Measurements from ENCODE around the gene KRTAP5-4. TPM values are rescaled to one million over a fixed set of nuclear protein-coding genes. Genes with fewer than 3 reads are reported as not detected.

Gene KRTAP5-4
- total and polyA plus RNA-seq, 2 donors (not counting 3 experiments of a cell fraction or from before 2014, with no cell fraction given): not detected

DNA sequence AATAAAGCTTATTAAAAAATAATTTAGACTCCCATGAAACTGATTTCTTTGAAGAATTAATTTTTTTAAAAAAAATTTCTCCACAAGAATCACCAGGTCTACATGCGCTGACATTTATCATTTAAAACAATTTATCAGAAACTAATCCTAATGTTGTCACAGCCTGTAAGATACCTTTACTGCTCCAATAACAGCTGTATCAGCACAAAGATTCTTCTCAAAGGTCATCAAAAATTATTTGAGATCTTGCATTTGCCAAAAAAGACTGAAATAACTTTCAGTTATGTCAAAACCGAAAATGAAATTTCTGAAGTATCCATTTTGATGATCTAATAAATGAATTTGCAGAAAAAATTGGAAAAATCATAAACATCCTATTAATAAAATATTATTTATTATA, 15.7 kb upstream of the KRTAP5-4 start:
- Histone ChIP-seq H3K4me2 (ENCODE audit: insufficient read depth, low read length) (no peak overlapping the region), H3K79me2 (ENCODE audit: control insufficient read depth, insufficient read depth, low read length) (no peaks in the 10 kb centered on the region), H3K9me3 (replicated peaks; ENCODE audit: control insufficient read depth, insufficient read depth, low read length) (no peaks in the 10 kb centered on the region), H4K20me1 (replicated peaks; ENCODE audit: control insufficient read depth, extremely low read depth, insufficient read depth, low read length) (no peaks in the 10 kb centered on the region), H3K4me1 (ENCODE audit: control insufficient read depth, extremely low read depth, insufficient read depth, low read length) (peaks cover 11% of the 10 kb centered on the region), H3K4me3 (replicated peaks in 1 of 3; ENCODE audit: insufficient read depth in 1 of 3, low read depth in 1 of 3, low read length in 3 of 3) (no peak overlapping the region), H2AFZ (ENCODE audit: low read depth, low read length) (no peak overlapping the region), H3K36me3 (ENCODE audit: control insufficient read depth in 2 of 2, extremely low read depth in 1 of 2, insufficient read depth in 2 of 2, low read length in 2 of 2) (no peaks in the 10 kb centered on the region), H3K27ac (ENCODE audit: insufficient read depth, low read depth, low read length) (no peak overlapping the region), H3K9ac (replicated peaks; ENCODE audit: extremely low read depth, insufficient read depth, low read length) (no peak overlapping the region), H3K9me1 (replicated peaks; ENCODE audit: control insufficient read depth, extremely low read depth, insufficient read depth, low read length) (no peaks in the 10 kb centered on the region), H3K27me3 (ENCODE audit: control insufficient read depth in 2 of 2, insufficient read depth in 2 of 2, low read length in 2 of 2) (peaks cover 2 to 3% of the 10 kb centered on the region in 2 experiments)
- BruUV-seq (replicated peaks): no TSS peak
- ChIA-PET POLR2A (no interaction called here), CTCF (interaction anchor here (0.7 to 4.9 kb wide), 5 partner anchors 9 to 245 kb away, joined by 3 to 74 read pairs (median 4); no protein-coding TSS in a partner anchor)
- FAIRE-seq (no peak), DNase-seq (ENCODE audit: low read depth, low spot score) (no peak)
- TF ChIP-seq, protein P1, sequence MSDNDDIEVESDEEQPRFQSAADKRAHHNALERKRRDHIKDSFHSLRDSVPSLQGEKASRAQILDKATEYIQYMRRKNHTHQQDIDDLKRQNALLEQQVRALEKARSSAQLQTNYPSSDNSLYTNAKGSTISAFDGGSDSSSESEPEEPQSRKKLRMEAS (IDR thresholded peaks at IDR 0.05; ENCODE audit: insufficient read depth, insufficient read length): no peak
- TF ChIP-seq POLR2A (IDR thresholded peaks at IDR 0.05; ENCODE audit: low read depth, low read length): no peak
- TF ChIP-seq MYC (IDR thresholded peaks at IDR 0.05; ENCODE audit: low read depth, low read length): no peak
- TF ChIP-seq FOS (IDR thresholded peaks at IDR 0.05; ENCODE audit: borderline replicate concordance, insufficient read depth, low read length): no peak
- no peak for TF ChIP-seq POLR2AphosphoS5 (IDR thresholded peaks at IDR 0.05; ENCODE audit: insufficient read depth, low read depth, low read length)
- no peak for TF ChIP-seq EZH2 (IDR thresholded peaks at IDR 0.05; ENCODE audit: borderline replicate concordance, low read depth, low read length, severe bottlenecking)
- no peak for TF ChIP-seq GATA2 (IDR thresholded peaks at IDR 0.05; ENCODE audit: insufficient read depth, insufficient read length, low read depth, low read length)
- no peak for TF ChIP-seq JUN (IDR thresholded peaks at IDR 0.05; ENCODE audit: borderline replicate concordance, insufficient read depth, insufficient read length, low read depth)
- TF ChIP-seq, protein P2, sequence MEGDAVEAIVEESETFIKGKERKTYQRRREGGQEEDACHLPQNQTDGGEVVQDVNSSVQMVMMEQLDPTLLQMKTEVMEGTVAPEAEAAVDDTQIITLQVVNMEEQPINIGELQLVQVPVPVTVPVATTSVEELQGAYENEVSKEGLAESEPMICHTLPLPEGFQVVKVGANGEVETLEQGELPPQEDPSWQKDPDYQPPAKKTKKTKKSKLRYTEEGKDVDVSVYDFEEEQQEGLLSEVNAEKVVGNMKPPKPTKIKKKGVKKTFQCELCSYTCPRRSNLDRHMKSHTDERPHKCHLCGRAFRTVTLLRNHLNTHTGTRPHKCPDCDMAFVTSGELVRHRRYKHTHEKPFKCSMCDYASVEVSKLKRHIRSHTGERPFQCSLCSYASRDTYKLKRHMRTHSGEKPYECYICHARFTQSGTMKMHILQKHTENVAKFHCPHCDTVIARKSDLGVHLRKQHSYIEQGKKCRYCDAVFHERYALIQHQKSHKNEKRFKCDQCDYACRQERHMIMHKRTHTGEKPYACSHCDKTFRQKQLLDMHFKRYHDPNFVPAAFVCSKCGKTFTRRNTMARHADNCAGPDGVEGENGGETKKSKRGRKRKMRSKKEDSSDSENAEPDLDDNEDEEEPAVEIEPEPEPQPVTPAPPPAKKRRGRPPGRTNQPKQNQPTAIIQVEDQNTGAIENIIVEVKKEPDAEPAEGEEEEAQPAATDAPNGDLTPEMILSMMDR (IDR thresholded peaks at IDR 0.05; ENCODE audit: extremely low read depth in 1 of 2, insufficient read depth in 1 of 2, low read depth in 1 of 2, low read length in 2 of 2): no peak
- intact Hi-C loops (cut with micrococcal nuclease): loop anchor here (5.0 kb wide), 1 partner anchor 50 kb away; the partner anchor contains the start of gene KRTAP5-1
- dilution Hi-C loops (cut with MboI; ENCODE audit: extremely low pct_ligation_motif_present, low sequenced_read_pairs): no loop called here

All from endothelial cell of umbilical vein (primary cell).